Hepatocyte (in vitro differentiated cells): ENCODE data around the gene OPCML. TPM values are rescaled to one million over a fixed set of nuclear protein-coding genes. Genes with fewer than 3 reads are reported as not detected.

Experiments
- DNase-seq: peaks from one replicate; pipeline ENCODE4 v3.0.0-alpha.2; 2016; ENCODE audit warnings: low spot score
- H2AFZ ChIP-seq: fragments of 200-600 bp; sonication (generic); 2 replicates; pipeline ENCODE4 v1.6.0; 2016; ENCODE audit warnings: antibody characterized with exemption, mild to moderate bottlenecking
- H3K27ac ChIP-seq: fragments of 200-600 bp; sonication (generic); 2 replicates; pipeline ENCODE4 v1.5.1; 2016; ENCODE audit warnings: mild to moderate bottlenecking
- H3K27me3 ChIP-seq: fragments of 200-600 bp; sonication (generic); 2 replicates; pipeline ENCODE4 v1.6.1; 2016
- H3K36me3 ChIP-seq: fragments of 200-600 bp; sonication (generic); replicated peaks from 2 replicates; pipeline ENCODE4 v1.5.1; 2016; ENCODE audit warnings: low read depth; ENCODE audit not compliant: insufficient read depth
- H3K4me1 ChIP-seq: fragments of 200-600 bp; sonication (generic); 2 replicates; pipeline ENCODE4 v1.5.1; 2016; ENCODE audit warnings: mild to moderate bottlenecking, moderate library complexity; ENCODE audit not compliant: insufficient read depth
- H3K4me2 ChIP-seq: fragments of 200-600 bp; sonication (generic); 2 replicates; pipeline ENCODE4 v1.6.0; 2016
- H3K4me3 ChIP-seq: fragments of 200-600 bp; sonication (generic); 2 replicates; pipeline ENCODE4 v1.5.1; 2016; ENCODE audit warnings: mild to moderate bottlenecking
- H3K79me2 ChIP-seq: fragments of 200-600 bp; sonication (generic); 2 replicates; pipeline ENCODE4 v1.6.0; 2017; ENCODE audit warnings: mild to moderate bottlenecking
- H3K9me2 ChIP-seq: fragments of 200-600 bp; sonication (generic); replicated peaks from 2 replicates; pipeline ENCODE4 v1.6.0; 2017; ENCODE audit warnings: mild to moderate bottlenecking; ENCODE audit not compliant: insufficient read depth
- H3K9me3 ChIP-seq: fragments of 200-600 bp; sonication (generic); 2 replicates; pipeline ENCODE4 v1.5.1; 2016; ENCODE audit warnings: low read depth, mild to moderate bottlenecking
- H4K20me1 ChIP-seq: fragments of 200-600 bp; sonication (generic); 2 replicates; pipeline ENCODE4 v1.6.0; 2016; ENCODE audit warnings: mild to moderate bottlenecking; ENCODE audit not compliant: insufficient read depth, poor library complexity, severe bottlenecking
- CTCF ChIP-seq: fragments of 200-600 bp; sonication (generic); IDR thresholded peaks from 2 replicates; pipeline ENCODE4 v1.5.1; 2016; ENCODE audit warnings: antibody characterized with exemption, mild to moderate bottlenecking; ENCODE audit not compliant: poor library complexity
- EZH2 ChIP-seq: fragments of 200-600 bp; sonication (generic); IDR thresholded peaks from 2 replicates; pipeline ENCODE4 v1.6.1; 2016; ENCODE audit warnings: antibody characterized with exemption, mild to moderate bottlenecking, borderline replicate concordance
- EZH2phosphoT487 ChIP-seq: fragments of 200-600 bp; sonication (generic); IDR thresholded peaks from one replicate; pipeline ENCODE4 v1.6.1; 2018; ENCODE audit warnings: antibody characterized with exemption, mild to moderate bottlenecking, low read depth, moderate library complexity; ENCODE audit not compliant: unreplicated experiment, severe bottlenecking
- WGBS: methylation state at CpG from one replicate; pipeline ENCODE4 v1.1.6; 2016; ENCODE audit warnings: low lambda C conversion rate; ENCODE audit errors: missing lambda C conversion rate; 5-methylcytosine and 5-hydroxymethylcytosine counted together
- polyA plus RNA-seq: library from polyadenylated mRNA; unstranded; fragments of >200 nt; fragmentation: Nextera tagmentation; extraction: Ambion mirVana; gene quantifications from 2 replicates; pipeline ENCODE4 v1.2.1, GENCODE V29; 2016
- total RNA-seq: library from RNA; depleted of rRNA; stranded (reverse); fragments of >200 nt; gene quantifications from 2 replicates; pipeline ENCODE4 v1.2.3, GENCODE V29; 2014

Gene OPCML
- total and polyA plus RNA-seq, 2 experiments from 2014 or later = 0.37 to 0.98 TPM

GRCh38 chr11:133354069-133354468, 178.2 kb downstream of the OPCML start:
- 87% methylated on average over 4 of the region's 4 CpGs for WGBS
- H4K20me1 ChIP-seq = no peaks in the 10 kb centered on the region
- no peaks in the 10 kb centered on the region for H3K4me1 ChIP-seq
- no peaks in the 10 kb centered on the region for H3K9me3 ChIP-seq
- H3K27ac ChIP-seq = no peak overlapping the region
- no peaks in the 10 kb centered on the region for H3K79me2 ChIP-seq
- no peaks in the 10 kb centered on the region for H3K36me3 ChIP-seq
- no peak for DNase-seq
- H3K9me2 ChIP-seq = no peaks in the 10 kb centered on the region
- no peak overlapping the region for H3K4me3 ChIP-seq
- no peak overlapping the region for H3K4me2 ChIP-seq
- no peak for TF ChIP-seq CTCF
- TF ChIP-seq EZH2phosphoT487 = no peak
- no peak for TF ChIP-seq EZH2
- H2AFZ ChIP-seq = no peak overlapping the region
- H3K27me3 ChIP-seq = peaks cover 10% of the 10 kb centered on the region

- no peak for DNase-seq
- Histone ChIP-seq H3K4me2 (no peak overlapping the region), H3K36me3 (no peaks in the 10 kb centered on the region), H4K20me1 (no peaks in the 10 kb centered on the region), H3K79me2 (no peaks in the 10 kb centered on the region), H3K27ac (no peak overlapping the region), H3K4me1 (no peaks in the 10 kb centered on the region), H3K9me2 (no peaks in the 10 kb centered on the region), H3K27me3 (peaks cover 6% of the 10 kb centered on the region), H3K9me3 (no peaks in the 10 kb centered on the region), H2AFZ (no peak overlapping the region), H3K4me3 (no peak overlapping the region)
- 74% methylated on average over 3 of the region's 3 CpGs for WGBS
- no peak for TF ChIP-seq EZH2phosphoT487
- TF ChIP-seq CTCF = no peak
- TF ChIP-seq EZH2 = no peak
Observed at GRCh38 chr11:133350045-133350444, 182.3 kb downstream of the OPCML start.

- Histone ChIP-seq H3K9me2 (no peaks in the 10 kb centered on the region), H2AFZ (no peak overlapping the region)
Observed at GRCh38 chr11:133347988-133348387, 184.3 kb downstream of the OPCML start.

More at GRCh38 chr11:133347988-133348387, 184.3 kb downstream of the OPCML start:
- no peaks in the 10 kb centered on the region for H4K20me1 ChIP-seq
- no peak for TF ChIP-seq EZH2
- no peak for TF ChIP-seq EZH2phosphoT487
- TF ChIP-seq CTCF = no peak
- no peak overlapping the region for H3K4me2 ChIP-seq
- H3K4me3 ChIP-seq = no peak overlapping the region
- H3K9me3 ChIP-seq = no peaks in the 10 kb centered on the region
- H3K79me2 ChIP-seq = no peaks in the 10 kb centered on the region
- H3K4me1 ChIP-seq = no peaks in the 10 kb centered on the region
- no peak overlapping the region for H3K27ac ChIP-seq
- H3K27me3 ChIP-seq = peaks cover 6% of the 10 kb centered on the region
- WGBS = 87% methylated on average over 5 of the region's 5 CpGs
- DNase-seq = no peak
- no peaks in the 10 kb centered on the region for H3K36me3 ChIP-seq
